ENCODE measurements around the gene G3BP2. TPM values are rescaled to one million over a fixed set of nuclear protein-coding genes. Genes with fewer than 3 reads are reported as not detected.

The G3BP2 gene
- total and polyA plus RNA-seq, 9 donors = 31.4 to 122 (median 83.1) TPM

- DNase-seq = peak in 1 of 5 donors; percentile 15
- intact Hi-C loops (cut with DNase I) = no loop called here
These were observed 42.0 kb upstream of the G3BP2 start for GRCh38 chr4:75715105-75715799.

DNA sequence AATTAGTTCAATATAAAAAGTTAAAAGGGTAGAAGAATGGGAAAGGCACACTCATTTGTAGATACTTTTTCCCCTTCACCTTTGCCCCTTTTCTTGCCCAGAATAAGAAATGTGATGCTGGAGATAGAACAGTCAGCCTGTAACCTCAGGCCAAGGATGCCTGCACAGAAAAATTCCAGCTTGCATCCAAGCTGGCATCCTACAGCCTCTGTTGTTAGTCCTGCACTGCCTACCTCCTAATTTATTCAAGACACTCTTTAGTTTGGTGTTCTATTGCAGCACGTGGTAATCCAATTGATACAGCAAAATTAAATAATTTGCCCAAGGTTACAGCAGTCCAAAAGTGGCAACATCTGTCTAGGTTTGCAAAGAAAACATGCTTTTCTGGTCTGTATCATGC is 41.5 kb upstream of the G3BP2 start:
- WGBS, 3 donors = 7 to 19% (median 14%) methylated on average over 1 of the region's 1 CpG
- DNase-seq = no peak
- Histone ChIP-seq H3K4me3 (no peak overlapping the region), H3K4me1 (ENCODE audit: insufficient read depth) (peaks cover 7% of the 10 kb centered on the region), H3K27me3 (no peaks in the 10 kb centered on the region), H3K36me3 (no peaks in the 10 kb centered on the region), H3K9me3 (no peaks in the 10 kb centered on the region), H3K27ac (no peak overlapping the region)
- TF ChIP-seq POLR2A (IDR thresholded peaks at IDR 0.05) (no peak), EP300 (IDR thresholded peaks at IDR 0.05) (no peak)
- TF ChIP-seq, protein P1, sequence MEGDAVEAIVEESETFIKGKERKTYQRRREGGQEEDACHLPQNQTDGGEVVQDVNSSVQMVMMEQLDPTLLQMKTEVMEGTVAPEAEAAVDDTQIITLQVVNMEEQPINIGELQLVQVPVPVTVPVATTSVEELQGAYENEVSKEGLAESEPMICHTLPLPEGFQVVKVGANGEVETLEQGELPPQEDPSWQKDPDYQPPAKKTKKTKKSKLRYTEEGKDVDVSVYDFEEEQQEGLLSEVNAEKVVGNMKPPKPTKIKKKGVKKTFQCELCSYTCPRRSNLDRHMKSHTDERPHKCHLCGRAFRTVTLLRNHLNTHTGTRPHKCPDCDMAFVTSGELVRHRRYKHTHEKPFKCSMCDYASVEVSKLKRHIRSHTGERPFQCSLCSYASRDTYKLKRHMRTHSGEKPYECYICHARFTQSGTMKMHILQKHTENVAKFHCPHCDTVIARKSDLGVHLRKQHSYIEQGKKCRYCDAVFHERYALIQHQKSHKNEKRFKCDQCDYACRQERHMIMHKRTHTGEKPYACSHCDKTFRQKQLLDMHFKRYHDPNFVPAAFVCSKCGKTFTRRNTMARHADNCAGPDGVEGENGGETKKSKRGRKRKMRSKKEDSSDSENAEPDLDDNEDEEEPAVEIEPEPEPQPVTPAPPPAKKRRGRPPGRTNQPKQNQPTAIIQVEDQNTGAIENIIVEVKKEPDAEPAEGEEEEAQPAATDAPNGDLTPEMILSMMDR (IDR thresholded peaks at IDR 0.05) = no peak
- intact Hi-C loops (cut with DNase I) = no loop called here

More at GRCh38 chr4:75715105-75715799, 42.0 kb upstream of the G3BP2 start:
- Histone ChIP-seq H3K4me3 (no peak overlapping the region), H3K9me3 (no peaks in the 10 kb centered on the region), H3K27me3 (no peaks in the 10 kb centered on the region), H3K36me3 (no peaks in the 10 kb centered on the region), H3K4me1 (ENCODE audit: insufficient read depth) (peaks cover 7% of the 10 kb centered on the region), H3K27ac (no peak overlapping the region)
- TF ChIP-seq EP300 (IDR thresholded peaks at IDR 0.05) = no peak
- TF ChIP-seq, protein P1 (IDR thresholded peaks at IDR 0.05) = no peak
- no peak for TF ChIP-seq POLR2A (IDR thresholded peaks at IDR 0.05)
- WGBS, 3 donors = 22 to 33% (median 22%) methylated on average over 4 of the region's 4 CpGs

- intact Hi-C loops (cut with DNase I) = no loop called here
- Histone ChIP-seq H3K9me3 (no peaks in the 10 kb centered on the region), H3K27me3 (no peaks in the 10 kb centered on the region), H3K36me3 (no peaks in the 10 kb centered on the region), H3K4me1 (ENCODE audit: insufficient read depth) (peaks cover 7% of the 10 kb centered on the region), H3K27ac (no peak overlapping the region), H3K4me3 (no peak overlapping the region)
- TF ChIP-seq, protein P1 (IDR thresholded peaks at IDR 0.05) = no peak
- TF ChIP-seq EP300 (IDR thresholded peaks at IDR 0.05) = no peak
- no peak for TF ChIP-seq POLR2A (IDR thresholded peaks at IDR 0.05)
- WGBS, 3 donors = 92 to 93% (median 92%) methylated on average over 4 of the region's 4 CpGs
- no peak for DNase-seq
These were observed 40.8 kb upstream of the G3BP2 start for GRCh38 chr4:75714011-75714410.

GRCh38 chr4:75710246-75710645 is 37.0 kb upstream of the G3BP2 start:
- intact Hi-C loops (cut with DNase I) = no loop called here

More at GRCh38 chr4:75710246-75710645, 37.0 kb upstream of the G3BP2 start:
- Histone ChIP-seq H3K27ac (no peak overlapping the region), H3K4me1 (ENCODE audit: insufficient read depth) (peaks cover 4% of the 10 kb centered on the region), H3K4me3 (no peak overlapping the region), H3K27me3 (no peaks in the 10 kb centered on the region), H3K9me3 (no peaks in the 10 kb centered on the region), H3K36me3 (no peaks in the 10 kb centered on the region)
- no peak for TF ChIP-seq EP300 (IDR thresholded peaks at IDR 0.05)
- TF ChIP-seq, protein P1 (IDR thresholded peaks at IDR 0.05) = no peak
- no peak for TF ChIP-seq POLR2A (IDR thresholded peaks at IDR 0.05)
- WGBS, 3 donors = 88 to 93% (median 91%) methylated on average over 4 of the region's 4 CpGs
- DNase-seq = no peak
